MCF 10A (cell line): ENCODE results near the gene PPP2R2C. TPM values are rescaled to one million over a fixed set of nuclear protein-coding genes. Genes with fewer than 3 reads are reported as not detected.

ENCODE experiments used
- BruUV-seq: library from RNA; stranded (reverse); fragments of 400-500 nt; replicated peaks from 2 replicates; lab custom pipeline; 2021; lab: Mats Ljungman, UMichigan
- CTCF ChIA-PET: fragments of 300-600 bp; sonication (Branson Sonifier 250); formaldehyde crosslinking; extraction: SDS; loops from one replicate; lab custom pipeline; 2021; ENCODE audit warnings: antibody characterized with exemption, inconsistent platforms; lab: Yijun Ruan, JAX
- POLR2A ChIA-PET: fragments of 300-600, 350-650 bp; sonication (Branson Sonifier 250); formaldehyde crosslinking; extraction: SDS; loops from one replicate; lab custom pipeline; 2020; ENCODE audit warnings: antibody characterized with exemption, inconsistent platforms; lab: Yijun Ruan, JAX
- DNase-seq: peaks from one replicate; pipeline ENCODE4 v3.0.0-alpha.2; 2018; ENCODE audit not compliant: unreplicated experiment
- H3K27ac Mint-ChIP-seq: one replicate; pipeline ENCODE4 v1.8.0; 2022; ENCODE audit warnings: mild to moderate bottlenecking, low read depth, mixed read lengths; ENCODE audit not compliant: unreplicated experiment
- H3K27me3 Mint-ChIP-seq: one replicate; pipeline ENCODE4 v1.8.0; 2022; ENCODE audit warnings: mixed read lengths; ENCODE audit not compliant: insufficient read depth, unreplicated experiment
- H3K36me3 Mint-ChIP-seq: one replicate; pipeline ENCODE4 v1.8.0; 2022; ENCODE audit warnings: mild to moderate bottlenecking, moderate library complexity, mixed read lengths; ENCODE audit not compliant: insufficient read depth, unreplicated experiment
- H3K4me1 Mint-ChIP-seq: one replicate; pipeline ENCODE4 v1.8.0; 2022; ENCODE audit warnings: mixed read lengths; ENCODE audit not compliant: insufficient read depth, unreplicated experiment
- H3K4me3 Mint-ChIP-seq: one replicate; pipeline ENCODE4 v1.8.0; 2022; ENCODE audit warnings: mild to moderate bottlenecking, moderate library complexity, mixed read lengths; ENCODE audit not compliant: unreplicated experiment
- H3K9me3 Mint-ChIP-seq: one replicate; pipeline ENCODE4 v1.8.0; 2022; ENCODE audit warnings: mixed read lengths; ENCODE audit not compliant: unreplicated experiment
- CTCF ChIP-seq: fragments of 200-600 bp; IDR thresholded peaks from one replicate; pipeline ENCODE4 v1.8.0; 2022; ENCODE audit warnings: antibody characterized with exemption, mild to moderate bottlenecking; ENCODE audit not compliant: unreplicated experiment
- intact Hi-C: fragments of 100-400 bp; cut with micrococcal nuclease; formaldehyde crosslinking; loops from 2 replicates; pipeline ENCODE4 v1.14.1; 2022
- total RNA-seq: library from RNA; stranded (reverse); gene quantifications from 2 replicates; pipeline ENCODE4 v1.2.3, GENCODE V29; 2022

Gene PPP2R2C
- total RNA-seq, 1 experiment from 2014 or later = 3.6 TPM

GRCh38 chr4:6371271-6371670 lies 101.1 kb downstream of the PPP2R2C start:
- Mint-ChIP-seq H3K9me3 (no peaks in the 10 kb centered on the region), H3K27me3 (peaks cover 16% of the 10 kb centered on the region), H3K4me1 (no peaks in the 10 kb centered on the region), H3K36me3 (no peaks in the 10 kb centered on the region), H3K27ac (no peak overlapping the region), H3K4me3 (no peak overlapping the region)
- BruUV-seq = no TSS peak
- ChIA-PET CTCF (interaction anchor here (1.1 to 1.2 kb wide), 2 partner anchors 120 to 176 kb away, joined by 3 read pairs; no protein-coding TSS in a partner anchor), POLR2A (no interaction called here)
- intact Hi-C loops = no loop called here
- TF ChIP-seq CTCF = no peak
- no peak for DNase-seq

- no peaks in the 10 kb centered on the region for H3K4me1 Mint-ChIP-seq
- no peak for DNase-seq
- no peak for TF ChIP-seq CTCF
- ChIA-PET POLR2A (no interaction called here), CTCF (interaction anchor here (1.2 kb wide), 1 partner anchor 119 kb away, joined by 3 read pairs; no protein-coding TSS in a partner anchor)
- no TSS peak for BruUV-seq
- H3K27me3 Mint-ChIP-seq = peaks cover 16% of the 10 kb centered on the region
- H3K9me3 Mint-ChIP-seq = no peaks in the 10 kb centered on the region
- no peak overlapping the region for H3K4me3 Mint-ChIP-seq
- no peak overlapping the region for H3K27ac Mint-ChIP-seq
- no peaks in the 10 kb centered on the region for H3K36me3 Mint-ChIP-seq
- intact Hi-C loops = no loop called here
Observed at GRCh38 chr4:6369924-6370645, 102.3 kb downstream of the PPP2R2C start.

- intact Hi-C loops = no loop called here
- POLR2A ChIA-PET = no interaction called here
Observed at GRCh38 chr4:6369511-6369910, 102.9 kb downstream of the PPP2R2C start.

GRCh38 chr4:6369035-6369434 lies 103.4 kb downstream of the PPP2R2C start:
- no peaks in the 10 kb centered on the region for H3K4me1 Mint-ChIP-seq
- no peaks in the 10 kb centered on the region for H3K36me3 Mint-ChIP-seq
- peaks cover 16% of the 10 kb centered on the region for H3K27me3 Mint-ChIP-seq
- no peak for DNase-seq
- intact Hi-C loops = no loop called here
- no peak overlapping the region for H3K27ac Mint-ChIP-seq
- no peaks in the 10 kb centered on the region for H3K9me3 Mint-ChIP-seq
- no peak overlapping the region for H3K4me3 Mint-ChIP-seq
- TF ChIP-seq CTCF = no peak
- no TSS peak for BruUV-seq
- ChIA-PET POLR2A (no interaction called here), CTCF (no interaction called here)

More at GRCh38 chr4:6369511-6369910, 102.9 kb downstream of the PPP2R2C start:
- H3K9me3 Mint-ChIP-seq = no peaks in the 10 kb centered on the region
- H3K27ac Mint-ChIP-seq = no peak overlapping the region
- BruUV-seq = no TSS peak
- DNase-seq = no peak
- peaks cover 16% of the 10 kb centered on the region for H3K27me3 Mint-ChIP-seq
- CTCF ChIA-PET = no interaction called here
- H3K4me3 Mint-ChIP-seq = no peak overlapping the region
- TF ChIP-seq CTCF = no peak
- no peaks in the 10 kb centered on the region for H3K4me1 Mint-ChIP-seq
- H3K36me3 Mint-ChIP-seq = no peaks in the 10 kb centered on the region
